Measurements from ENCODE around the gene GNGT2. TPM values are rescaled to one million over a fixed set of nuclear protein-coding genes. Genes with fewer than 3 reads are reported as not detected.

Gene GNGT2
- total and polyA plus RNA-seq, 2 experiments from 2014 or later: not detected

- no peak overlapping the region for H3K27ac ChIP-seq
- WGBS (ENCODE audit: low lambda C conversion rate, missing lambda C conversion rate): 88% methylated on average over 5 of the region's 5 CpGs
- H3K79me2 ChIP-seq: no peaks in the 10 kb centered on the region
- peaks cover 19% of the 10 kb centered on the region for H3K27me3 ChIP-seq
- H3K4me2 ChIP-seq: no peak overlapping the region
- DNase-seq (ENCODE audit: low spot score): no peak
- H3K9me3 ChIP-seq (ENCODE audit: low read depth): no peaks in the 10 kb centered on the region
- H3K4me3 ChIP-seq: no peak overlapping the region
- peaks cover 6% of the 10 kb centered on the region for H3K4me1 ChIP-seq (ENCODE audit: insufficient read depth)
- H4K20me1 ChIP-seq (ENCODE audit: insufficient read depth, poor library complexity, severe bottlenecking): no peaks in the 10 kb centered on the region
- H3K9me2 ChIP-seq (replicated peaks; ENCODE audit: insufficient read depth): no peaks in the 10 kb centered on the region
- no peaks in the 10 kb centered on the region for H3K36me3 ChIP-seq (replicated peaks; ENCODE audit: insufficient read depth, low read depth)
- no peak for TF ChIP-seq EZH2phosphoT487 (IDR thresholded peaks at IDR 0.05; ENCODE audit: low read depth, severe bottlenecking, unreplicated experiment)
- TF ChIP-seq EZH2 (IDR thresholded peaks at IDR 0.05; ENCODE audit: borderline replicate concordance): no peak
- TF ChIP-seq, protein P1, sequence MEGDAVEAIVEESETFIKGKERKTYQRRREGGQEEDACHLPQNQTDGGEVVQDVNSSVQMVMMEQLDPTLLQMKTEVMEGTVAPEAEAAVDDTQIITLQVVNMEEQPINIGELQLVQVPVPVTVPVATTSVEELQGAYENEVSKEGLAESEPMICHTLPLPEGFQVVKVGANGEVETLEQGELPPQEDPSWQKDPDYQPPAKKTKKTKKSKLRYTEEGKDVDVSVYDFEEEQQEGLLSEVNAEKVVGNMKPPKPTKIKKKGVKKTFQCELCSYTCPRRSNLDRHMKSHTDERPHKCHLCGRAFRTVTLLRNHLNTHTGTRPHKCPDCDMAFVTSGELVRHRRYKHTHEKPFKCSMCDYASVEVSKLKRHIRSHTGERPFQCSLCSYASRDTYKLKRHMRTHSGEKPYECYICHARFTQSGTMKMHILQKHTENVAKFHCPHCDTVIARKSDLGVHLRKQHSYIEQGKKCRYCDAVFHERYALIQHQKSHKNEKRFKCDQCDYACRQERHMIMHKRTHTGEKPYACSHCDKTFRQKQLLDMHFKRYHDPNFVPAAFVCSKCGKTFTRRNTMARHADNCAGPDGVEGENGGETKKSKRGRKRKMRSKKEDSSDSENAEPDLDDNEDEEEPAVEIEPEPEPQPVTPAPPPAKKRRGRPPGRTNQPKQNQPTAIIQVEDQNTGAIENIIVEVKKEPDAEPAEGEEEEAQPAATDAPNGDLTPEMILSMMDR (IDR thresholded peaks at IDR 0.05; ENCODE audit: poor library complexity): no peak
- H2AFZ ChIP-seq: no peak overlapping the region
Observed at GRCh38 chr17:49234509-49235080, 24.2 kb upstream of the GNGT2 start.

DNA sequence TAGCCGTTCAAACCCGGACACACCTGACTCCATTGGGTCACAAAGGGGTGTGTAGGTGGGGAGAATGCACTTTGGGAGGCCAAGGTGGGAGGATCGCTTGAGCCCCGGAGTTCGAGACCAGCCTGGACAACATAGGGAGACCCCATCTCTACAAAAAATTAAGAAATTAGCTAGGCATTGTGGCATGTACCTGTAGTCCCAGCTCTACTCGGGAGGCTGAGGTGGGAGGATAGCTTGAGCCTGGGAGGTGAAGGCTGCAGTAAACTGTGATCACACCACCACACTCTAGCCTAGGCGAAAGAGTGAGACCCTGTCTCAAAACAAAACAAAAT, 21.2 kb upstream of the GNGT2 start:
- H3K36me3 ChIP-seq (replicated peaks; ENCODE audit: insufficient read depth, low read depth): no peaks in the 10 kb centered on the region
- no peak for DNase-seq (ENCODE audit: low spot score)
- peaks cover 6% of the 10 kb centered on the region for H3K4me1 ChIP-seq (ENCODE audit: insufficient read depth)
- H3K4me2 ChIP-seq: no peak overlapping the region
- peaks cover 34% of the 10 kb centered on the region for H3K27me3 ChIP-seq
- H3K9me3 ChIP-seq (ENCODE audit: low read depth): no peaks in the 10 kb centered on the region
- TF ChIP-seq, protein P1 (IDR thresholded peaks at IDR 0.05; ENCODE audit: poor library complexity): no peak
- TF ChIP-seq EZH2 (IDR thresholded peaks at IDR 0.05; ENCODE audit: borderline replicate concordance): no peak
- no peak for TF ChIP-seq EZH2phosphoT487 (IDR thresholded peaks at IDR 0.05; ENCODE audit: low read depth, severe bottlenecking, unreplicated experiment)
- peak overlapping the region; percentile 47 for H2AFZ ChIP-seq
- no peak overlapping the region for H3K4me3 ChIP-seq
- H4K20me1 ChIP-seq (ENCODE audit: insufficient read depth, poor library complexity, severe bottlenecking): no peaks in the 10 kb centered on the region
- no peaks in the 10 kb centered on the region for H3K9me2 ChIP-seq (replicated peaks; ENCODE audit: insufficient read depth)
- WGBS (ENCODE audit: low lambda C conversion rate, missing lambda C conversion rate): 76% methylated on average over 7 of the region's 7 CpGs
- no peaks in the 10 kb centered on the region for H3K79me2 ChIP-seq
- H3K27ac ChIP-seq: no peak overlapping the region

DNA sequence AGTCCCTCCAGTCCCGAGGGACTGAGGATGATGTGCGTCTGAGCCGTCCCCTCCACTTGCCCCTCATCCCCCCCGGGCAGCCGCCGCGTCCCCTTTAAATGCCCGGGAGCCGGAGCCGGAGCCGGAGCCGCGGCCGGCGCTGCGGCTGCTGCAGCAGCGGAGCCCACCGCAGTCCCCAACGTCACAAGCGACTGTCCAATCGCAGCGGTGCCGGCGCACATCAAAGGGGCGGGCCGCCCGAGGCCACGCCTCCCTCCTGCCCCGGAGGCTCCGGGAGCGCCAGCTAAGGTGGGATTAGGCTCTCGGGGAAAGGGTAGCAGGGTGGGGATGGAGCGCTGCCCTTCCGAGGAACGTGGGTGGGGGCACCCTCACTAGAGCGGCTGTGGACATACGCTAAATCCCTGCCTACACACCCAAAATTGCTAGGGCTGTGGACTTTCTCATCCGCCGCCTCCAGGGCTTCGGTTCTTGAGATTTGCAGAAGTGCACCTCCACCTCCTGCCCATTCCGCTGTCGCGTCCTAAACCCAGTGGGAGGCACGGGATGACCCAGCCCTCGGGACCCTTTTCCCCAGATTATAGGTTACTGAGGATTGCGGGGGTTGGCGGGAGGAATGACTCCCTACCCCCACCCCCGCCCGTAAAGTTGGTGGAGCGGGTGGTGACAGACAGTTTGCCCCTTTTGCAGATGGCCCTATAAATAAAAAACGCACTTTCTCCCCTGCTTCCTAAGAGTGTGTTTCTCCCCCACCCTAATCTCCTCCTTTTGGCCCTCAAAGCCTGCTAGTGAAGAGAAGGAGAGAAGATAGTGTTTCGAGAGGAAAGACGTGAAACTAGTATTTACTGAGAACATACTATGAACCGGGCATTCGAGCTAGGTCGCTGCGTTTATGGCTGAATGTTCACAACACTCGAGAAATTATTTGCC, 20.5 kb upstream of the GNGT2 start, which contains the start of gene PHOSPHO1:
PHOSPHO1 (minus strand) TSS at position 152 of the 927 bp plus-strand sequence. CDS start 4,096 bp downstream, outside the sequence.
- peak; percentile 91 for DNase-seq (ENCODE audit: low spot score)
- H3K9me2 ChIP-seq (replicated peaks; ENCODE audit: insufficient read depth): no peaks in the 10 kb centered on the region
- no peaks in the 10 kb centered on the region for H3K9me3 ChIP-seq (ENCODE audit: low read depth)
- no peaks in the 10 kb centered on the region for H4K20me1 ChIP-seq (ENCODE audit: insufficient read depth, poor library complexity, severe bottlenecking)
- no peaks in the 10 kb centered on the region for H3K79me2 ChIP-seq
- H2AFZ ChIP-seq: peak within 1 kb of the TSS; percentile 47
- H3K27ac ChIP-seq: no peak within 1 kb of the TSS
- H3K27me3 ChIP-seq: peaks cover 41% of the 10 kb centered on the region
- H3K36me3 ChIP-seq (replicated peaks; ENCODE audit: insufficient read depth, low read depth): no peaks in the 10 kb centered on the region
- H3K4me3 ChIP-seq: peak within 1 kb of the TSS; percentile 17
- peaks cover 6% of the 10 kb centered on the region for H3K4me1 ChIP-seq (ENCODE audit: insufficient read depth)
- 6% methylated on average over 48 of the region's 58 CpGs for WGBS (ENCODE audit: low lambda C conversion rate, missing lambda C conversion rate)
- TF ChIP-seq EZH2 (IDR thresholded peaks at IDR 0.05; ENCODE audit: borderline replicate concordance): peak; percentile 33
- no peak for TF ChIP-seq EZH2phosphoT487 (IDR thresholded peaks at IDR 0.05; ENCODE audit: low read depth, severe bottlenecking, unreplicated experiment)
- TF ChIP-seq, protein P1 (IDR thresholded peaks at IDR 0.05; ENCODE audit: poor library complexity): no peak
- peak within 1 kb of the TSS; percentile 95 for H3K4me2 ChIP-seq
